NT2/D1 (cell line): Measurements from ENCODE around the gene EIF3B.

ENCODE experiments used
- YY1 ChIP-seq: IDR thresholded peaks from 2 replicates; pipeline ENCODE4 v1.6.1; 2011; ENCODE audit not compliant: insufficient read length, insufficient read depth
- ZNF274 ChIP-seq: IDR thresholded peaks from 2 replicates; pipeline ENCODE4 v1.6.1; 2011; ENCODE audit warnings: mild to moderate bottlenecking, low read depth, low read length

DNA sequence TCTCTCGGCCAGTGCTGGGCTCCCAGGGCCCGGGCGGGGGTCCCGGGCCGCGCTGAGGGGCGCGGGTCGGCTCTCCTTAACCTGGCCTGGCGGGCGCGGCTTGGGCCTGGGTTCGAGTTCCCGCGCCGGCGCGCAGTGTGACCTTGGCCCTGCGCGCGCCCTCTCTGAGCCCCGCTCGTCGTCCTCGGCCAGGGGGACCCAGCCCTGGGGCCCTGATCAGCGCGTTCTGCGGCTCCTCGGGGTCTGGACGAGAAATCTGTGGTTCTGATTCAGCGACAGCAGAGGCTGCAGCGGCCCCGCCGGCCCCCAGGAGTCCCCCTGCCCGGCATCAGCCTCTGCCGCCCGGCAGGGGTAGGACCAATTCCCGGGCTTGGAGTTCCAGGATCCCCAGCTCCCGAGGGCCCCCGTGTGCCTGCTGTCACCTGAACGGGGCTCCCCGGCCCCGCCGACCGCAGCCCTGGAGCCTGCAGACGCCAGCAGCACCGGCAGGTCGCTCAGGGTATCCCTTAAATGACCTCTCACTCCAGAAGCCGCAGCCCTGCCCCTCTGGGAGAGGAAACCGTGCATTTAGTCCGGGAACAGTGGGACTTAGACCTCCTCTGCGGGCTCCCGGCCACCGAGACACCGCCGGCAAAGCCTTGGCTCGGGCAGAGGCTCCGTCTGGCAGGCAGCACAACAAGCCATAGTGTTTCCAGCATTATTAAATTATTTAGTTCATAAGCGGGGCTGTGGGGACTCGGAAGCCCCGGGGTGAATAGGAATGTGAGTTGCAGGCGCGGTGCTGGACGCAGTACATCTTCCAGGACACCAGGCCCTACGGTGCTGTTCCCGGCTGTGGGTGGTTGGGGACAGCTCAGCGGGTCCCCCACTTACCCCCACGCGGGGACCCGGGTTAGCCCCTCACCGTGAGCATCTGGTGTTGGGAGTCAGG is 49.4 kb downstream of the EIF3B start:
- TF ChIP-seq YY1 = no peak
- TF ChIP-seq ZNF274 = no peak
